HepG2 (cell line): ENCODE measurements around the gene ZNF343. TPM values are rescaled to one million over a fixed set of nuclear protein-coding genes. Genes with fewer than 3 reads are reported as not detected.
A peak's percentile ranks its signal among the peaks of the same experiment; 100 is the strongest.

ENCODE experiments used
- AGO2 ChIP-seq: fragments of 200-400 bp; formaldehyde crosslinking; optimal IDR thresholded peaks from 2 replicates; pipeline ENCODE3; 2017; ENCODE audit warnings: mild to moderate bottlenecking, low read depth, low read length, moderate library complexity
- ATF5 ChIP-seq: sonication (generic); formaldehyde crosslinking; IDR thresholded peaks from 2 replicates; pipeline ENCODE4 v1.4.0; 2020; ENCODE audit warnings: mild to moderate bottlenecking, low read depth, missing genetic modification reagents
- BHLHE40 ChIP-seq: IDR thresholded peaks from 2 replicates; pipeline ENCODE4 v1.6.1; 2011; ENCODE audit warnings: low read length, improper control_type of control experiment
- CBX1 ChIP-seq: IDR thresholded peaks from one replicate; pipeline ENCODE4 v1.6.1; 2016; ENCODE audit warnings: antibody characterized with exemption, low read depth
- GZF1 ChIP-seq: sonication (generic); formaldehyde crosslinking; IDR thresholded peaks from 2 replicates; pipeline ENCODE4 v1.5.1; 2020; ENCODE audit warnings: mild to moderate bottlenecking, missing genetic modification reagents
- HOXD1 ChIP-seq: sonication (generic); formaldehyde crosslinking; IDR thresholded peaks from 2 replicates; pipeline ENCODE4 v1.5.0; 2020; ENCODE audit warnings: missing genetic modification reagents
- KLF16 ChIP-seq, 2 experiments: sonication (generic) in 1 of 2; formaldehyde crosslinking in 1 of 2; IDR thresholded peaks; 2 replicates each; pipeline versions ENCODE4 v1.6.1 to v1.8.0; 2016 to 2023; ENCODE audit warnings: missing genetic modification reagents in 2 of 2, missing compliant biosample characterization in 1 of 2
- NFIB ChIP-seq: sonication (generic); formaldehyde crosslinking; IDR thresholded peaks from 2 replicates; pipeline ENCODE4 v1.9.0; 2021; ENCODE audit warnings: missing genetic modification reagents, mild to moderate bottlenecking, borderline replicate concordance
- PAF1 ChIP-seq: IDR thresholded peaks from 2 replicates; pipeline ENCODE4 v1.6.1; 2016; ENCODE audit warnings: missing genetic modification reagents, missing compliant biosample characterization
- POLR2AphosphoS5 ChIP-seq: IDR thresholded peaks from 2 replicates; pipeline ENCODE4 v1.6.1; 2012; ENCODE audit warnings: low read depth, low read length
- TOE1 ChIP-seq: sonication (generic); formaldehyde crosslinking; IDR thresholded peaks from 2 replicates; pipeline ENCODE4 v1.4.0; 2020; ENCODE audit warnings: mild to moderate bottlenecking, missing genetic modification reagents
- ZBTB34 ChIP-seq: sonication (generic); formaldehyde crosslinking; IDR thresholded peaks from 2 replicates; pipeline ENCODE4 v1.8.0; 2022; ENCODE audit warnings: mild to moderate bottlenecking, missing genetic modification reagents
- ZNF124 ChIP-seq: sonication (generic); formaldehyde crosslinking; IDR thresholded peaks from 2 replicates; pipeline ENCODE4 v1.4.0; 2020; ENCODE audit warnings: missing genetic modification reagents
- ZNF264 ChIP-seq: sonication (generic); formaldehyde crosslinking; IDR thresholded peaks from 2 replicates; pipeline ENCODE4 v1.4.0; 2020; ENCODE audit warnings: missing genetic modification reagents
- ZNF34 ChIP-seq: sonication (generic); formaldehyde crosslinking; IDR thresholded peaks from 2 replicates; pipeline ENCODE4 v1.4.0; 2020; ENCODE audit warnings: mild to moderate bottlenecking, missing genetic modification reagents, borderline replicate concordance
- ZNF460 ChIP-seq: sonication (generic); formaldehyde crosslinking; IDR thresholded peaks from 2 replicates; pipeline ENCODE4 v1.5.1; 2020; ENCODE audit warnings: missing genetic modification reagents, mild to moderate bottlenecking, borderline replicate concordance
- ZNF784 ChIP-seq: sonication (generic); formaldehyde crosslinking; IDR thresholded peaks from 2 replicates; pipeline ENCODE4 v1.5.1; 2020; ENCODE audit warnings: missing genetic modification reagents, mild to moderate bottlenecking, borderline replicate concordance
- ZSCAN25 ChIP-seq: sonication (generic); formaldehyde crosslinking; IDR thresholded peaks from 2 replicates; pipeline ENCODE4 v1.8.0; 2022; ENCODE audit warnings: mild to moderate bottlenecking, missing genetic modification reagents
- polyA plus RNA-seq, 8 experiments: library from polyadenylated mRNA; depleted of rRNA in 3 of 8; stranded (reverse) in 7 of 8; unstranded in 1 of 8; fragments of >200 nt; fragmentation: Illumina TruSeq in 4 of 8; extraction: Trizol in 4 of 8; gene quantifications; 2 replicates each; pipeline versions ENCODE4 v1.2.1 to v1.2.3, GENCODE V29; 2011 to 2016; ENCODE audit warnings: low read depth in 4 of 8, missing spikeins in 1 of 8, mixed read lengths in 1 of 8; ENCODE audit not compliant: insufficient read depth in 1 of 8
- total RNA-seq, 5 experiments: library from RNA; depleted of rRNA; stranded (reverse); fragments of >200 nt; fragmentation: Illumina TruSeq; extraction: Trizol; gene quantifications; 2 replicates each; pipeline ENCODE4 v1.2.3, GENCODE V29; 2016; ENCODE audit warnings: low read depth in 1 of 5

ZNF343 gene
- total and polyA plus RNA-seq, 2 of the 13 experiments (the other 11 are each of a cell fraction or from before 2014, with no cell fraction given), result 16.4 to 22.1 TPM

GRCh38 chr20:2458919-2459499, 49.7 kb downstream of the ZNF343 start (continued):
- no peak for TF ChIP-seq NFIB (CRISPR knock-in tag)
- peak; percentile 25 for TF ChIP-seq AGO2
- TF ChIP-seq HOXD1, result no peak
- TF ChIP-seq BHLHE40, result no peak
- TF ChIP-seq TOE1 (CRISPR knock-in tag), result no peak
- TF ChIP-seq GZF1 (CRISPR knock-in tag), result no peak
- TF ChIP-seq ZNF784 (CRISPR knock-in tag), result no peak
- TF ChIP-seq POLR2AphosphoS5, result 0 out of 2 replicates have a peak, but pooled peaks have one; percentile 14
- no peak for TF ChIP-seq ZNF460
- TF ChIP-seq ZBTB34 (CRISPR knock-in tag), result no peak
- TF ChIP-seq ZSCAN25 (CRISPR knock-in tag), result no peak
- TF ChIP-seq PAF1 (CRISPR knock-in tag), result 0 out of 2 replicates have a peak, but pooled peaks have one; percentile 79
- TF ChIP-seq ZNF264 (CRISPR knock-in tag), result no peak
- no peak for TF ChIP-seq ZNF124 (CRISPR knock-in tag)
- no peak for TF ChIP-seq ZNF34
- no peak for TF ChIP-seq CBX1
- no peak for TF ChIP-seq KLF16 (CRISPR knock-in tag; IDR thresholded peaks at IDR 0.05)
- no peak for TF ChIP-seq ATF5 (CRISPR knock-in tag)
